BLaER1 (cell line): Measurements from ENCODE around the gene OTOGL.

ENCODE experiments used
- H3K27ac ChIP-seq: shearing (Covaris generic); formaldehyde crosslinking; 2 replicates; pipeline ENCODE4 v1.8.1; 2022
- H3K27me3 ChIP-seq: shearing (Covaris generic); formaldehyde crosslinking; 2 replicates; pipeline ENCODE4 v1.8.1; 2022
- H3K36me3 ChIP-seq: shearing (Covaris generic); formaldehyde crosslinking; 2 replicates; pipeline ENCODE4 v1.8.1; 2022
- H3K4me1 ChIP-seq: shearing (Covaris generic); formaldehyde crosslinking; 2 replicates; pipeline ENCODE4 v1.8.1; 2022
- H3K4me2 ChIP-seq: shearing (Covaris generic); formaldehyde crosslinking; 2 replicates; pipeline ENCODE4 v1.8.1; 2022
- H3K4me3 ChIP-seq: shearing (Covaris generic); formaldehyde crosslinking; 2 replicates; pipeline ENCODE4 v1.8.1; 2022
- H3K9ac ChIP-seq: shearing (Covaris generic); formaldehyde crosslinking; 2 replicates; pipeline ENCODE4 v1.8.1; 2022
- H3K9me3 ChIP-seq: shearing (Covaris generic); formaldehyde crosslinking; 2 replicates; pipeline ENCODE4 v1.8.1; 2022
- H4K20me1 ChIP-seq: shearing (Covaris generic); formaldehyde crosslinking; 2 replicates; pipeline ENCODE4 v1.8.1; 2022
- Cebpa-rat ChIP-seq: shearing (Covaris generic); IDR thresholded peaks from 2 replicates; pipeline ENCODE4 v1.8.1; 2022

The OTOGL gene

GRCh38 chr12:80321653-80322052 is 222.3 kb downstream of the OTOGL start:
- TF ChIP-seq Cebpa-rat: no peak

GRCh38 chr12:80325167-80325959 is 226.0 kb downstream of the OTOGL start:
- Histone ChIP-seq H3K36me3 (no peaks in the 10 kb centered on the region), H3K27ac (no peak overlapping the region), H4K20me1 (no peaks in the 10 kb centered on the region), H3K27me3 (no peaks in the 10 kb centered on the region), H3K4me3 (no peak overlapping the region), H3K4me2 (no peak overlapping the region), H3K9me3 (no peaks in the 10 kb centered on the region), H3K9ac (no peak overlapping the region), H3K4me1 (no peaks in the 10 kb centered on the region)
- no peak for TF ChIP-seq Cebpa-rat

More at GRCh38 chr12:80321653-80322052, 222.3 kb downstream of the OTOGL start:
- Histone ChIP-seq H3K36me3 (no peaks in the 10 kb centered on the region), H3K9ac (no peak overlapping the region), H4K20me1 (no peaks in the 10 kb centered on the region), H3K27me3 (no peaks in the 10 kb centered on the region), H3K27ac (no peak overlapping the region), H3K4me2 (no peak overlapping the region), H3K4me1 (no peaks in the 10 kb centered on the region), H3K9me3 (no peaks in the 10 kb centered on the region), H3K4me3 (no peak overlapping the region)

- no peaks in the 10 kb centered on the region for H4K20me1 ChIP-seq
- no peak for TF ChIP-seq Cebpa-rat
- no peaks in the 10 kb centered on the region for H3K4me1 ChIP-seq
- no peak overlapping the region for H3K9ac ChIP-seq
- H3K36me3 ChIP-seq: no peaks in the 10 kb centered on the region
- H3K27ac ChIP-seq: no peak overlapping the region
- H3K4me3 ChIP-seq: no peak overlapping the region
- no peaks in the 10 kb centered on the region for H3K9me3 ChIP-seq
- no peak overlapping the region for H3K4me2 ChIP-seq
- no peaks in the 10 kb centered on the region for H3K27me3 ChIP-seq
These were observed 233.5 kb downstream of the OTOGL start for GRCh38 chr12:80332827-80333226.

- H3K36me3 ChIP-seq: no peaks in the 10 kb centered on the region
- no peak overlapping the region for H3K27ac ChIP-seq
- no peak overlapping the region for H3K9ac ChIP-seq
- no peak overlapping the region for H3K4me3 ChIP-seq
- no peaks in the 10 kb centered on the region for H4K20me1 ChIP-seq
- H3K27me3 ChIP-seq: no peaks in the 10 kb centered on the region
- H3K4me2 ChIP-seq: no peak overlapping the region
- no peak for TF ChIP-seq Cebpa-rat
- H3K9me3 ChIP-seq: no peaks in the 10 kb centered on the region
- no peaks in the 10 kb centered on the region for H3K4me1 ChIP-seq
These were observed 253.1 kb downstream of the OTOGL start for GRCh38 chr12:80352474-80352873.

GRCh38 chr12:80353254-80353653 is 253.9 kb downstream of the OTOGL start:
- H3K27me3 ChIP-seq: no peaks in the 10 kb centered on the region
- no peak overlapping the region for H3K4me3 ChIP-seq
- no peak for TF ChIP-seq Cebpa-rat
- no peaks in the 10 kb centered on the region for H3K9me3 ChIP-seq
- no peak overlapping the region for H3K4me2 ChIP-seq
- no peak overlapping the region for H3K9ac ChIP-seq
- H3K4me1 ChIP-seq: no peaks in the 10 kb centered on the region
- no peak overlapping the region for H3K27ac ChIP-seq
- H3K36me3 ChIP-seq: no peaks in the 10 kb centered on the region
- no peaks in the 10 kb centered on the region for H4K20me1 ChIP-seq

- Histone ChIP-seq H3K27me3 (no peaks in the 10 kb centered on the region), H4K20me1 (no peaks in the 10 kb centered on the region), H3K9me3 (no peaks in the 10 kb centered on the region), H3K4me2 (no peak overlapping the region), H3K4me1 (no peaks in the 10 kb centered on the region), H3K4me3 (no peak overlapping the region), H3K36me3 (no peaks in the 10 kb centered on the region), H3K27ac (no peak overlapping the region), H3K9ac (no peak overlapping the region)
- no peak for TF ChIP-seq Cebpa-rat
These were observed 256.8 kb downstream of the OTOGL start for GRCh38 chr12:80356097-80356496.

- no peaks in the 10 kb centered on the region for H4K20me1 ChIP-seq
- no peak overlapping the region for H3K27ac ChIP-seq
- H3K9ac ChIP-seq: no peak overlapping the region
- H3K27me3 ChIP-seq: no peaks in the 10 kb centered on the region
- no peaks in the 10 kb centered on the region for H3K4me1 ChIP-seq
- no peak for TF ChIP-seq Cebpa-rat
- H3K4me2 ChIP-seq: no peak overlapping the region
- no peaks in the 10 kb centered on the region for H3K36me3 ChIP-seq
- no peak overlapping the region for H3K4me3 ChIP-seq
- no peaks in the 10 kb centered on the region for H3K9me3 ChIP-seq
These were observed 260.4 kb downstream of the OTOGL start for GRCh38 chr12:80359703-80360102.

- Histone ChIP-seq H3K4me1 (no peaks in the 10 kb centered on the region), H4K20me1 (no peaks in the 10 kb centered on the region), H3K9ac (no peak overlapping the region), H3K27ac (no peak overlapping the region), H3K4me2 (no peak overlapping the region), H3K4me3 (no peak overlapping the region), H3K27me3 (no peaks in the 10 kb centered on the region), H3K36me3 (no peaks in the 10 kb centered on the region), H3K9me3 (no peaks in the 10 kb centered on the region)
- TF ChIP-seq Cebpa-rat: no peak
These were observed 264.7 kb downstream of the OTOGL start for GRCh38 chr12:80364056-80364455.

GRCh38 chr12:80373666-80374065 is 274.3 kb downstream of the OTOGL start:
- H3K27ac ChIP-seq: no peak overlapping the region
- no peak for TF ChIP-seq Cebpa-rat
- no peak overlapping the region for H3K4me3 ChIP-seq
- H3K4me1 ChIP-seq: no peaks in the 10 kb centered on the region
- no peaks in the 10 kb centered on the region for H3K9me3 ChIP-seq
- no peaks in the 10 kb centered on the region for H3K27me3 ChIP-seq
- no peaks in the 10 kb centered on the region for H3K36me3 ChIP-seq
- H3K9ac ChIP-seq: no peak overlapping the region
- H4K20me1 ChIP-seq: no peaks in the 10 kb centered on the region
- no peak overlapping the region for H3K4me2 ChIP-seq

GRCh38 chr12:80374615-80375014 is 275.3 kb downstream of the OTOGL start:
- no peak for TF ChIP-seq Cebpa-rat
- Histone ChIP-seq H3K9me3 (no peaks in the 10 kb centered on the region), H3K36me3 (no peaks in the 10 kb centered on the region), H3K4me1 (no peaks in the 10 kb centered on the region), H3K9ac (no peak overlapping the region), H3K4me3 (no peak overlapping the region), H4K20me1 (no peaks in the 10 kb centered on the region), H3K27me3 (no peaks in the 10 kb centered on the region), H3K27ac (no peak overlapping the region), H3K4me2 (no peak overlapping the region)
